GM18520 (cell line): ENCODE measurements around the gene COL23A1.

Experiments used
- ATAC-seq: cut with Tn5 transposase; IDR thresholded peaks from one replicate; pipeline ENCODE4 v1.9.1; 2021; ENCODE audit not compliant: unreplicated experiment

The COL23A1 gene

DNA sequence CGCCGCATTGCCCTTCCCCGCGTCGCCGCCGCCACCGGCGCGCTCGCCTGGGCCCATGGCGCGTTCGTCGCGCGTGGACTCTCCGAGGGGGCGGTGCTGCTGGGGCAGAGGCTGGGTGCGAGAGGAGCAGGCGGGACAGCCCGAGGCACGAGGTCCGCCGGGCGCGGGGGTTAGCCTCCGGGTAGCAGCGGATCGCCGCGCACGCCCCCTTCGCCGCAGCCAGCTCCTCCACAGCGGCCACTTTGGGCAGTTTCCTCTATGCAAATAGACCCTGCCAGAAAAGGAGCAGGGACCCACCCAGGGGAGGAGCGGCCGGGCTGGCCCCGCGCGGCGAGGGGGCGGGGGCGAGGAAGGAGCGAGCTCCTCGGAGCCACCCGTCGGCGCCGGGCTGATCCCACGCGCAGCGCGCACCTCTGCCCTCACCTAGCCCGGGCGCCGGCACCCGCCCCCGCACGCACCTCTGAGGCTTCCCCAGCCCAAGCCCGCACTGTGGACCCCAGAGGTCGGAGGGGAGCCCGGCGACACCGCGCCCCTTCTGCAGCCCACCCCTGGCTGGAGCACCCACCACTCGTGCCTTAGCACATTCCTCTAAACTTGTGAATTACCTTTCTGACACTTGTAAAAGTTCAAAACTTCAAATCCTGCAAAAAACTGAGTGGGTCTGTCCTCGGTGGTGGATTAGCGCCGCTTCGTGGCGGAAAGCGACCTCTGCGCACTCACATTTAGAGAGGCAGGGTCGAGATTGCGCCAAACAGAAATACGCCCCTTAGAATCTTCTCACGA lies at the start of gene COL23A1:
COL23A1 (minus strand) TSS at position 253 of the 783 bp plus-strand sequence.
- ATAC-seq = no peak

GRCh38 chr5:178637356-178638074 lies 47.3 kb upstream of the COL23A1 start:
- no peak for ATAC-seq

- no peak for ATAC-seq
These were observed 42.1 kb upstream of the COL23A1 start for GRCh38 chr5:178632285-178632684.

GRCh38 chr5:178630951-178631350 lies 40.8 kb upstream of the COL23A1 start:
- ATAC-seq = no peak

DNA sequence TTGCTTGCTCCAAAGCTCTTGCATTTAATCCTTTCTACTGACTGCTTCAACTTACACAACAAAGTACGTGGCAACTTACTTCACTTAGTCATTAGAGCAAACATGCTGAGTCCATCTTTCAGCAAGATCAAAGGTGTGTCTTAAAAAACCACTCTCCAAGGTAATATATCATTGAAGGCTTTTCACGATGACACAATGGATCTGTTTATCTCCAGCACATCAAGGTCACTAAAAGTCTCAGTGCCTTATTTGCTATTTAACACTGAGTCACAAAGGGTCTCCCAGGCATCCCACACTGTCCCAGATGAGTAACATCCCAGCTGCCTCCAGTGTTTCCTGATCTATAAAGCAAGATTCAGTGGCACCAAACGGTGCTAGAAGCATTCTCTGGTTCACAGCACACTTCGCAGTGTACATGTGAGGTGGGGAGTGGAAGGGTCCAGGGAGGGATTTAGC lies 40.3 kb upstream of the COL23A1 start:
- no peak for ATAC-seq

GRCh38 chr5:178627259-178627598 lies 37.0 kb upstream of the COL23A1 start:
- ATAC-seq = no peak

DNA sequence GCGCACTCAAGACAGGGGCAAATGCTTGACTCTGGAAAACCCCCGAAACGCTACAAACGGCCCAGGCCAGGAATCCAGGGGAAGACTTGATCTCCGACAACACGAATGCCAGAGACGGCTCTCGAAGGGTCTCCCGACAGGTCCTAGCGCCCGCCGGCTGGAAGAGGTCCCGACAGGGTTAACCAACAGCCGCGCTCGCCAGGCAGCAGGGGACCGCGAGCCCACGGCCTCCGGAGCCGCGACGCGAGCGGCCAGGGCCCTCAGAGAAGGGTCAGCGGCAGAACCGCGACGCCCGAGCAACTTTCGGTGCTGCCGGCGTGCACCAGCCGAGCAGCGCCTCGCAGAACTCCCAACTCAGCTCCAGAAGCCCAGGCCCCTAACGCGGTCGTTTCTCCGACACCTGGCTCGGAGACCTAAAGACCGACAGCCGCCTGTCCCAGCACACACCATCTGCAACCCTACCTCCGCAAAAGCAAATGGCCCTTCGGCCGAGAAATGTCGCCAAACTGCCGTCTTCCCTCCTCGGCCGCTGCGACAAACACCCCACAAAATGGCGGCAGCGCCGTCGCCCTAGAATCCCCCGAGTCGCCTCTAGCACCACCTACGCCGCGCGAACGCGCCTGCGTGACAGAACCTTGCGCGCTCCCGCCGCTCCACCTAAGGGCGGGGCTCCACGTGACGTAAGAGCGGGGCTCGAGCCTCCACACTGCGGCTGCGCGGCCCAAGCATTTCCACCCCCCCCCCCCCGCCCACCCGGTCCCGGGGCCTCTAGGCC lies 36.5 kb upstream of the COL23A1 start, which contains the start of gene CLK4:
CLK4 (minus strand) TSS at position 567 of the 775 bp plus-strand sequence. CDS start 3,634 bp downstream, outside the sequence.
- ATAC-seq = peak; percentile 75

- ATAC-seq = peak; percentile 1
These were observed 35.7 kb upstream of the COL23A1 start for GRCh38 chr5:178625679-178626483.

- no peak for ATAC-seq
These were observed 34.7 kb upstream of the COL23A1 start for GRCh38 chr5:178624631-178625546.

GRCh38 chr5:178622679-178623247 lies 32.6 kb upstream of the COL23A1 start:
- no peak for ATAC-seq

DNA sequence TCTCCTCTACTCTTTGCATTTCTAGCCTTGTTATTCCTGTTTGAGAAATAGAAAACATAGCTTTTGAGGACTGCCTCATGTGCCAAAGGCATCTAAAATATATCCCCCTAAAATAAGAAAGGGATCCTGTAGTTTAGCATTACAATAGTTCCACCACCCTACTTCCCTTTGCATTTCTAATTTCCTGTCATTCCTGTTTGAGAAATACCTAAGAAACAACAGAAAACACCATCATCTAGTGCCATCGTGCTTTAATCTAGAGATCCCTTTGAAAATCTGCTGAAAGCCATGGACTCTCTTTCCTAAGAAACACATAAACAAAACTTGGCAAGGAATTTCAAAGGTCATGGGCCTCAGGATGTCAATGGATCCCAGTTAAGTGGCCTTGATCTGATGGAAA lies 29.2 kb upstream of the COL23A1 start:
- ATAC-seq = no peak

GRCh38 chr5:178612299-178612698 lies 22.1 kb upstream of the COL23A1 start:
- ATAC-seq = no peak

DNA sequence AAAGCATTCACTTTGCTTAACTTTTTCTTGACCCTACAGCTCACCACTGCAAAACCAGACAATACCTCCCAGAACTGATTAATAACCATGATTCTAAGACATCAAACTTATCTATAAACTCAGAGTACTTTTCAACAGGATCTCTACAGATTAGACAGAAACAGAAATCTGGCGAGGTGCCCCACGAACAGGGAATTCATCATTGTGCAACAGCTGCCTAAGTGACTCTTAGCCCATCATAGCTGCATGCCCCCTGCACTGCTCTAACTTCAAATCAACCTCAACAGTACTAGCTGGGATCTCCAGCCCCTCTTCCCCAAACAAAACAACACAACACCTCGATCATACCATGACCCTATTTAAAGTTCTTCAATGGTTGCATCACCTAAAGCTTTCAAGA lies 16.1 kb upstream of the COL23A1 start:
- ATAC-seq = no peak

DNA sequence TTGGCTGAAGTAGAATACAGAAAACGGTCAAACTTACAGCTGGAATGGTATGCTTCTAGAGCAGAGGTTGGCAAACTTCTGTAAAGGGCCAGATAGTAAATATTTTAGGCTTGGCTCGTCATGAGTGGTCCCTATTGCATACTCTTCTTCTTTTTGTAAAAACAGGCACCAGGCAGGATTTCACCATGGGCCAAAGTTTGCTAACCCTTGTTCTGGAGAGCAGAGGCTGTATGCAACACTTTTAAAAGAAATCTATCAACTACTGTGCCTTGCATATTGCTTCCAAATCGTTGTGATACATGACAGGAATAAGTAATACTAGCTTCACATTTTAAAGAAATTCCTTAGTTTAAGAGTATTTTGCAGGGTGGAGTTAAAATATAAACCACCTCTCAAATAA lies 15.6 kb upstream of the COL23A1 start:
- no peak for ATAC-seq

DNA sequence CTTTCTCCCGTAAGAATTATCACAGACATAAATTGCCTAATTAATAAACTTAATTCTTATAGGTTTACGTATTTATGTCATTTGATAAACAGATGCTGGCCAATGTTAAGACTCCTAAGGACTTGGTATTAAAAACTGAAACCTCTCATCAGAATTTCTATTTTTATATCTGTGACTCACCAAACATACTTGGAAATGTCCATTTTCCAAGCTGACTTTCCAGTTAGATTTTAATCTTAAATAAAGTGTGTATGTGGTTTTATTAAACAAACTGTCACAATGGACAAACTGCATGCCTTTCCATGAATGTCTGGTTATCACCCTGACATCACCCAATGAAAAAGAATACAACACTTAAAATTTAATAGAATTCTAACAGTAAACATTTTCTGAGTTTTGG lies 12.6 kb upstream of the COL23A1 start:
- no peak for ATAC-seq

DNA sequence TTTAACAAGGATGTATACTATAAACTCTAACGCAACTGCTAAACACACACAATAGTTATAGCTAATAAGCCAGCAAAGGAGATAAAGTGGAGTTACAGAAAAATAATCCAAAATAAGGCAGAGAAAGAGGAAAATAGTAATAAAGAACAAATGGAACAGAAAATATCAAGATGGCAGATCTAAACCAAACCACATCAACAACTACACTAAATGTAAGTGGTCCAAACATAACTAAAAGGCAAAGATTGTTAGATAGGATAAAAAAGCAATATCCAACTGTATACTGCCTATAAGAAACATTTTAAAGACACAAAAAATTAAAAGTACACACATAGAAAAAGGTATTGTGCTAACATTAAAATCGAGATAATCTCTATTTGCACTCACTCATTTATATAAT lies 5.6 kb upstream of the COL23A1 start:
- no peak for ATAC-seq

GRCh38 chr5:178595150-178595549 lies 5.0 kb upstream of the COL23A1 start:
- no peak for ATAC-seq

GRCh38 chr5:178590924-178591423 lies 781 bp upstream of the COL23A1 start:
- ATAC-seq = no peak
